Stomach (tissue), 4 donors: ENCODE data around the gene GLYR1.

ENCODE experiments used
- CTCF ChIP-seq, 7 experiments: fragments of 450-650 bp in 4 of 7; fragments of 200-600 bp in 3 of 7; sonication (generic) in 3 of 7; IDR thresholded peaks; one replicate each; pipeline ENCODE4 v1.5.1; 2016 to 2019; ENCODE audit warnings: antibody characterized with exemption in 7 of 7, control low read depth in 2 of 7, mild to moderate bottlenecking in 1 of 7
- POLR2AphosphoS5 ChIP-seq, 3 donors: sonication (generic); formaldehyde crosslinking; IDR thresholded peaks; one replicate each; pipeline ENCODE4 v1.6.1; 2016; ENCODE audit warnings: antibody characterized with exemption in 3 of 3

DNA sequence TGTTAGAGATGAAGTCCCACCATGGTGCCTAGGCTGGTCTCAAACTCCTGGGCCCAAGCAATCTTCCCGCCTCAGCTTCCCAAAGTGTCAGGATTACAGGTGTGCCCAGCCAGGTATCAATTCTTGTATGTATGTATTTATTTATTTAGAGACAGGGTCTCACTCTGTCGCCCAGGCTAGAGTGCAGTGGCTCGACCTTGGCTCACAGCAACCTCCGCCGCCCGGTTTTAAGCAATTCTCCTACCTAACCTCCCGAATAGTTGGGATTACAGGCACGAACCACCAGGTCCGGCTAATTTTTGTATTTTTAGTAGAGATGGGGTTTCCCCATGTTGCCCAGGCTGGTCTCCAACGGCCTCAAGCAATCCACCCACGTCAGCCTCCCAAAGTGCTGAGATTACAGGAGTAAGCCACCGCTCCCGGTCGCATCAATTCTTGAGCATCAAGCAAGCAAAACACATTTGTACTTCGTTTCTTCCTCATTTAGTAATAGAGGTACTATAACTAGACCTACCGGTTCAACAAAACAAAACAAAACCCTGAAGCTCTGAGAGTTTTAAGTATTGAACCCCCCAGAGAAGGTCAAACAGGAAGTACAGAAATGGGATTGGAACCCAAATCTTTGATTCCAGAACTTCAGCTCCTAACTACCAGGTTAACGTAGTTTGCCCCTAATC, 79.1 kb downstream of the GLYR1 start:
- TF ChIP-seq CTCF (IDR thresholded peaks at IDR 0.05): no peak
- no peak for TF ChIP-seq POLR2AphosphoS5 (IDR thresholded peaks at IDR 0.05)
